Neural progenitor cell (in vitro differentiated cells): ENCODE data around the gene CABLES1. TPM values are rescaled to one million over a fixed set of nuclear protein-coding genes. Genes with fewer than 3 reads are reported as not detected.
"Not testable (repeated sequence)": the region's sequence is repeated elsewhere in the genome, so short reads cannot be mapped to it uniquely, and the experiment has no call there.

Source experiments
- DNase-seq: peaks from one replicate; pipeline ENCODE4 v3.0.0-alpha.2; 2016; ENCODE audit warnings: low spot score
- H2AFZ ChIP-seq: fragments of 200-600 bp; sonication (generic); replicated peaks from 2 replicates; pipeline ENCODE4 v1.6.1; 2016; ENCODE audit warnings: antibody characterized with exemption
- H3F3A ChIP-seq: fragments of 200-600 bp; sonication (generic); 2 replicates; pipeline ENCODE4 v1.6.1; 2016; ENCODE audit warnings: antibody characterized with exemption, low read depth
- H3K27ac ChIP-seq: fragments of 200-600 bp; sonication (generic); 2 replicates; pipeline ENCODE4 v1.5.1; 2016; ENCODE audit warnings: mild to moderate bottlenecking
- H3K27me3 ChIP-seq: fragments of 200-600 bp; sonication (generic); 2 replicates; pipeline ENCODE4 v1.6.1; 2016; ENCODE audit warnings: mild to moderate bottlenecking, moderate library complexity
- H3K36me3 ChIP-seq: fragments of 200-600 bp; sonication (generic); 2 replicates; pipeline ENCODE4 v1.5.1; 2016
- H3K4me1 ChIP-seq: fragments of 200-600 bp; sonication (generic); 2 replicates; pipeline ENCODE4 v1.6.1; 2016; ENCODE audit warnings: mixed run types
- H3K4me2 ChIP-seq: fragments of 200-600 bp; sonication (generic); 2 replicates; pipeline ENCODE4 v1.6.1; 2016
- H3K4me3 ChIP-seq: fragments of 200-600 bp; sonication (generic); 2 replicates; pipeline ENCODE4 v1.5.1; 2016
- H3K79me2 ChIP-seq: fragments of 200-600 bp; sonication (generic); 2 replicates; pipeline ENCODE4 v1.6.1; 2016; ENCODE audit warnings: low read depth
- H3K9ac ChIP-seq: fragments of 200-600 bp; sonication (generic); 2 replicates; pipeline ENCODE4 v1.6.1; 2016
- H3K9me3 ChIP-seq: fragments of 200-600 bp; sonication (generic); 2 replicates; pipeline ENCODE4 v1.5.1; 2016; ENCODE audit warnings: low read depth
- H4K20me1 ChIP-seq: fragments of 200-600 bp; sonication (generic); 2 replicates; pipeline ENCODE4 v1.6.1; 2016; ENCODE audit warnings: low read depth
- H3K27ac Mint-ChIP-seq: 3 replicates; pipeline ENCODE4 v1.8.0; 2021; ENCODE audit warnings: mixed read lengths
- H3K27me3 Mint-ChIP-seq: 2 replicates; pipeline ENCODE4 v1.8.0; 2022; ENCODE audit warnings: low read depth, mild to moderate bottlenecking, inconsistent platforms, moderate library complexity, mixed read lengths; ENCODE audit not compliant: insufficient read depth
- H3K36me3 Mint-ChIP-seq: 3 replicates; pipeline ENCODE4 v1.8.0; 2021; ENCODE audit warnings: mixed read lengths
- H3K4me1 Mint-ChIP-seq: 3 replicates; pipeline ENCODE4 v1.8.0; 2021; ENCODE audit warnings: mixed read lengths
- H3K4me3 Mint-ChIP-seq: 3 replicates; pipeline ENCODE4 v1.8.0; 2021; ENCODE audit warnings: mild to moderate bottlenecking, moderate library complexity, mixed read lengths
- H3K9me3 Mint-ChIP-seq: 3 replicates; pipeline ENCODE4 v1.8.0; 2020; ENCODE audit warnings: mixed read lengths
- EZH2 ChIP-seq: fragments of 200-600 bp; sonication (generic); IDR thresholded peaks from 2 replicates; pipeline ENCODE4 v1.6.1; 2017; ENCODE audit warnings: antibody characterized with exemption, mild to moderate bottlenecking, moderate library complexity
- EZH2phosphoT487 ChIP-seq: fragments of 200-600 bp; sonication (generic); IDR thresholded peaks from 2 replicates; pipeline ENCODE4 v1.6.1; 2017; ENCODE audit warnings: antibody characterized with exemption
- total RNA-seq: library from RNA; depleted of rRNA; stranded (reverse); fragments of >200 nt; gene quantifications from 2 replicates; pipeline ENCODE4 v1.2.3, GENCODE V29; 2015; ENCODE audit warnings: low replicate concordance
- TF ChIP-seq, protein P1 (sequence below): fragments of 200-600 bp; sonication (generic); IDR thresholded peaks from 2 replicates; pipeline ENCODE4 v1.5.1; 2017; ENCODE audit warnings: antibody characterized with exemption, mild to moderate bottlenecking

Gene CABLES1
- total RNA-seq, 1 donor from 2014 or later = 2.8 TPM

DNA sequence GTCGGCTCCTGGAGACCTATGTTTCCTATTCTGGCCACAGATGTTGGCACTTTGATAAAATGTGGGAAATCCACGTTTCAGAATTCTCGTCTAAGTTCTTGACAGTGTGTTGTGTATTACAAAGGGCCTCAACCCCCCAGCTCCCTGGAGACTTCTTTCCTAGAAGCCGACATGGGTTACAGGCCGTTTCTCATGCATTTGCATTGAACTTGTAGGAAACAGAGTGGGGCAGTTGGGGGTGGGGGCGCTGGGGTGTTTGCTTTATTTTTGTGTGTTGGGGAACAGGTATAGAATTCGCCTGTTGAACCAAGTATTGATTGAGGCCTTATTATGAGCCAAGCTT is 104.0 kb downstream of the CABLES1 start:
- H3K36me3 Mint-ChIP-seq = peaks cover 26% of the 10 kb centered on the region
- H3K79me2 ChIP-seq = no peaks in the 10 kb centered on the region
- peaks cover 2% of the 10 kb centered on the region for H3K27me3 Mint-ChIP-seq

DNA sequence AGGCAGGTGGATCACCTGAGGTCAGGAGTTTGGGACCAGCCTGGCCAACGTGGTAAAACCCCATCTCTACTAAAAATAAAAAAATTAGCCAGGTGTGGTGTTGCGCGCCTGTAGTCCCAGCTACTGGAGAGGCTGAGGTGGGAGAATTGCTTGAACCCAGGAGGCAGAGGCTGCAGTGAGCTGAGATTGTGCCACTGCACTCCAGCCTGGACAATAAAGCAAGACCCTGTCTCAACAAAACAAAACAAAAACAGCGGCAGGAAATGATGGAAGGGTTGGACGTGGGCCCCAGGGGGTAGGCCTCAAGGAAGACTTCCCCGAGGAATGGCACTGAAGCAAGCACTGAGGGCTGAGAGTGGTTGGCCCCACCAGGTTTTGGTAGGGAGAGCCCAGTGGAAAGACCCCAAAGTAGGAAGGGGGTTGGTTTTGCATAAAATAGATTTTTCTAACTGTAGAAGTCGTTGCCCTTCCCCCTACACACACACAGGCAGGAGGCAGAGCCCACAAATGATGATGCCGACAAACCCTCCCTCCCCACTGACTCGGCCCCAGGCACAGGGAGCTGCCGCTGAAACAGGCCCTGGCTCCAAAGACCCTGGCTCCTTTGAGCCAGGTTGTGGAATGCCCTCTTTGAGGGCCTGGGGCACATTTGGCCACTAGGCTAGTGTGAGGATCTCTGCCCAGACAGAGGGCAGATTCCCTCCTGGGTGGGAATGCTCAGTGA is 104.8 kb downstream of the CABLES1 start:
- no peaks in the 10 kb centered on the region for H3K9me3 Mint-ChIP-seq
- no peak overlapping the region for H2AFZ ChIP-seq
- H3K27me3 Mint-ChIP-seq = peaks cover 1% of the 10 kb centered on the region
- no peak for DNase-seq
- peaks cover 24% of the 10 kb centered on the region for H3K4me1 ChIP-seq
- no peak overlapping the region for H3K4me3 ChIP-seq
- H3K27ac ChIP-seq = no peak overlapping the region
- no peak for TF ChIP-seq EZH2
- no peaks in the 10 kb centered on the region for H3K36me3 ChIP-seq
- H3K36me3 Mint-ChIP-seq = peaks cover 29% of the 10 kb centered on the region
- H3K9me3 ChIP-seq = no peaks in the 10 kb centered on the region
- H3K4me3 Mint-ChIP-seq = no peak overlapping the region
- H3K9ac ChIP-seq = no peak overlapping the region
- H3K27me3 ChIP-seq = no peaks in the 10 kb centered on the region
- peaks cover 6% of the 10 kb centered on the region for H3F3A ChIP-seq
- H4K20me1 ChIP-seq = no peaks in the 10 kb centered on the region
- H3K4me1 Mint-ChIP-seq = peaks cover 36% of the 10 kb centered on the region
- no peak overlapping the region for H3K27ac Mint-ChIP-seq
- H3K79me2 ChIP-seq = no peaks in the 10 kb centered on the region
- no peak overlapping the region for H3K4me2 ChIP-seq

More for the DNA sequence above, 104.0 kb downstream of the CABLES1 start:
- peaks cover 6% of the 10 kb centered on the region for H3F3A ChIP-seq
- no peaks in the 10 kb centered on the region for H3K36me3 ChIP-seq
- H3K27ac ChIP-seq = no peak overlapping the region
- H3K4me3 ChIP-seq = no peak overlapping the region
- H3K27ac Mint-ChIP-seq = no peak overlapping the region
- H2AFZ ChIP-seq = no peak overlapping the region
- H3K4me1 Mint-ChIP-seq = peaks cover 36% of the 10 kb centered on the region
- H3K9me3 ChIP-seq = no peaks in the 10 kb centered on the region
- H3K4me2 ChIP-seq = no peak overlapping the region
- H3K9ac ChIP-seq = no peak overlapping the region
- H3K9me3 Mint-ChIP-seq = no peaks in the 10 kb centered on the region
- no peak overlapping the region for H3K4me3 Mint-ChIP-seq
- DNase-seq = no peak
- H3K27me3 ChIP-seq = no peaks in the 10 kb centered on the region
- H4K20me1 ChIP-seq = no peaks in the 10 kb centered on the region
- H3K4me1 ChIP-seq = peaks cover 20% of the 10 kb centered on the region
- TF ChIP-seq EZH2 (no peak), EZH2phosphoT487 (no peak)
- TF ChIP-seq, protein P1, sequence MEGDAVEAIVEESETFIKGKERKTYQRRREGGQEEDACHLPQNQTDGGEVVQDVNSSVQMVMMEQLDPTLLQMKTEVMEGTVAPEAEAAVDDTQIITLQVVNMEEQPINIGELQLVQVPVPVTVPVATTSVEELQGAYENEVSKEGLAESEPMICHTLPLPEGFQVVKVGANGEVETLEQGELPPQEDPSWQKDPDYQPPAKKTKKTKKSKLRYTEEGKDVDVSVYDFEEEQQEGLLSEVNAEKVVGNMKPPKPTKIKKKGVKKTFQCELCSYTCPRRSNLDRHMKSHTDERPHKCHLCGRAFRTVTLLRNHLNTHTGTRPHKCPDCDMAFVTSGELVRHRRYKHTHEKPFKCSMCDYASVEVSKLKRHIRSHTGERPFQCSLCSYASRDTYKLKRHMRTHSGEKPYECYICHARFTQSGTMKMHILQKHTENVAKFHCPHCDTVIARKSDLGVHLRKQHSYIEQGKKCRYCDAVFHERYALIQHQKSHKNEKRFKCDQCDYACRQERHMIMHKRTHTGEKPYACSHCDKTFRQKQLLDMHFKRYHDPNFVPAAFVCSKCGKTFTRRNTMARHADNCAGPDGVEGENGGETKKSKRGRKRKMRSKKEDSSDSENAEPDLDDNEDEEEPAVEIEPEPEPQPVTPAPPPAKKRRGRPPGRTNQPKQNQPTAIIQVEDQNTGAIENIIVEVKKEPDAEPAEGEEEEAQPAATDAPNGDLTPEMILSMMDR = no peak

DNA sequence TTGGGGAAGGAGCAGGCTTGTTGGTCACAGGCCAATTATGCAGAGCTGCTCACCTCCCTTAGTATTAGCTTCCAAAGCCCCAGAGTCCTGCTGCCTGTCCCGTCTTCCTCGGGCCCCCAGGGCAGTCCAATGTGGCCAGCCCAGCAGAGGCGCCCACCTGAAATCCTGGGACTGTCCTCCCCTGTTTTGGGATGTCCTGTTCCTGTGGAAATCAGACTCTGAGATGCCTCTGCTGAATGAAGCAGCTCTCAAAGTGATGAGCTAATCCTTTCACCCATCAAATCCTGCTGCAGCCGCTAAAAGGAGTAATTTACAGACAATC is 105.3 kb downstream of the CABLES1 start:
- H2AFZ ChIP-seq = no peak overlapping the region
- H3K4me1 ChIP-seq = peaks cover 24% of the 10 kb centered on the region
- no peak overlapping the region for H3K9ac ChIP-seq
- peaks cover 6% of the 10 kb centered on the region for H3F3A ChIP-seq
- H3K27me3 ChIP-seq = no peaks in the 10 kb centered on the region
- Mint-ChIP-seq H3K4me1 (peaks cover 32% of the 10 kb centered on the region), H3K4me3 (no peak overlapping the region), H3K9me3 (no peaks in the 10 kb centered on the region), H3K36me3 (peaks cover 30% of the 10 kb centered on the region), H3K27ac (no peak overlapping the region), H3K27me3 (no peaks in the 10 kb centered on the region)
- no peak for DNase-seq
- H3K4me3 ChIP-seq = no peak overlapping the region
- no peak overlapping the region for H3K27ac ChIP-seq
- no peaks in the 10 kb centered on the region for H3K36me3 ChIP-seq
- H3K79me2 ChIP-seq = no peaks in the 10 kb centered on the region
- H3K4me2 ChIP-seq = no peak overlapping the region
- no peaks in the 10 kb centered on the region for H3K9me3 ChIP-seq
- H4K20me1 ChIP-seq = no peaks in the 10 kb centered on the region
- TF ChIP-seq EZH2 (no peak), EZH2phosphoT487 (no peak)
- TF ChIP-seq, protein P1 = no peak

DNA sequence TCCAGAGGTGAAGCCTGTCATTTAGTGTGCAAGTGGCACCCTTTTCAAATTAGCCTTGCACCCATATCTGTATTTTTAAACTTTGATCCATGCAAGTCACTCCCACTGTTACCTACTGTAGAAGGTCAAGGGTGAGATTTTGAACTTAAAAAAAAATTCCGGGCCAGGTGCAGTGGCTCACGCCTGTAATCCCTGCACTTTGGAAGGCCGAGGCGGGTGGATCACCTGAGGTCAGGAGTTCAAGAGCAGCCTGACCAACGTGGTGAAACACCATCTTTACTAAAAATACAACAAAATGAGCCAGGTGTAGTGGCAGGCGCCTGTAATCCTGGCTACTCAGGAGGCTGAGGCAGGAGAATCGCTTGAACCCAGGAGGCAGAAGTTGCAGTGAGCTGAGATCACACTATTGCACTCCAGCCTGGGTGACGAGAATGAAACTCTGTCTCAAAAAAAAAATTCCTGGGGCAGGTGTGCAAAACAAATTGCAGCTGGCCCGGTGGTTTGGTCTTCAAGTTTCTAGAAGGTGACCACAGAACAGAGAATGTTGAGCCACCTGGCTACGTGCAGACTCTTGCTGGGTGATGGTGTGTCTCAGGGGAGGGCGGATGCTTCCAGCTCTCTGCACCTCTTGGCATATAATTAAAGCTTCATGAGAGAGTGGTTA is 106.7 kb downstream of the CABLES1 start:
- not testable (repeated sequence) for DNase-seq, H2AFZ ChIP-seq, H3K27me3 ChIP-seq, H3K4me2 ChIP-seq, H3K36me3 ChIP-seq, H3K9me3 Mint-ChIP-seq, H3K27me3 Mint-ChIP-seq, H3K4me3 ChIP-seq, H3K79me2 ChIP-seq, H3K9ac ChIP-seq, H3K4me3 Mint-ChIP-seq, H4K20me1 ChIP-seq, H3F3A ChIP-seq, H3K27ac Mint-ChIP-seq, H3K9me3 ChIP-seq, H3K27ac ChIP-seq
- Mint-ChIP-seq H3K4me1 (peaks cover 24% of the 10 kb centered on the region), H3K36me3 (peaks cover 27% of the 10 kb centered on the region)
- H3K4me1 ChIP-seq = peaks cover 24% of the 10 kb centered on the region
